Prostate gland (tissue), 2 donors: Measurements from ENCODE around the gene BARX1.
"Not testable (repeated sequence)": the region's sequence is repeated elsewhere in the genome, so short reads cannot be mapped to it uniquely, and the experiment has no call there.

Source experiments
- POLR2A ChIP-seq: fragments of 450-650 bp; IDR thresholded peaks from one replicate; pipeline ENCODE4 v1.6.1; 2016; ENCODE audit warnings: antibody characterized with exemption, mild to moderate bottlenecking
- POLR2AphosphoS5 ChIP-seq: sonication (generic); formaldehyde crosslinking; IDR thresholded peaks from one replicate; pipeline ENCODE4 v1.6.1; 2017; ENCODE audit warnings: antibody characterized with exemption
- TF ChIP-seq, protein P1 (sequence below), 4 experiments: fragments of 200-600 bp in 2 of 4; fragments of 450-650 bp in 2 of 4; sonication (generic) in 2 of 4; IDR thresholded peaks; 1 replicate in 3 of 4; 2 replicates in 1 of 4; pipeline ENCODE4 v1.5.1; 2016 to 2019; ENCODE audit warnings: antibody characterized with exemption in 4 of 4, mild to moderate bottlenecking in 2 of 4, moderate library complexity in 2 of 4

- TF ChIP-seq, protein P1, sequence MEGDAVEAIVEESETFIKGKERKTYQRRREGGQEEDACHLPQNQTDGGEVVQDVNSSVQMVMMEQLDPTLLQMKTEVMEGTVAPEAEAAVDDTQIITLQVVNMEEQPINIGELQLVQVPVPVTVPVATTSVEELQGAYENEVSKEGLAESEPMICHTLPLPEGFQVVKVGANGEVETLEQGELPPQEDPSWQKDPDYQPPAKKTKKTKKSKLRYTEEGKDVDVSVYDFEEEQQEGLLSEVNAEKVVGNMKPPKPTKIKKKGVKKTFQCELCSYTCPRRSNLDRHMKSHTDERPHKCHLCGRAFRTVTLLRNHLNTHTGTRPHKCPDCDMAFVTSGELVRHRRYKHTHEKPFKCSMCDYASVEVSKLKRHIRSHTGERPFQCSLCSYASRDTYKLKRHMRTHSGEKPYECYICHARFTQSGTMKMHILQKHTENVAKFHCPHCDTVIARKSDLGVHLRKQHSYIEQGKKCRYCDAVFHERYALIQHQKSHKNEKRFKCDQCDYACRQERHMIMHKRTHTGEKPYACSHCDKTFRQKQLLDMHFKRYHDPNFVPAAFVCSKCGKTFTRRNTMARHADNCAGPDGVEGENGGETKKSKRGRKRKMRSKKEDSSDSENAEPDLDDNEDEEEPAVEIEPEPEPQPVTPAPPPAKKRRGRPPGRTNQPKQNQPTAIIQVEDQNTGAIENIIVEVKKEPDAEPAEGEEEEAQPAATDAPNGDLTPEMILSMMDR (IDR thresholded peaks at IDR 0.05) = not testable (repeated sequence)
- TF ChIP-seq POLR2A, POLR2AphosphoS5: not testable (repeated sequence)
Observed at GRCh38 chr9:93939589-93939988, 15.6 kb downstream of the BARX1 start.
